HG03025 (cell line): ENCODE measurements around the gene FAM171A2.

ENCODE experiments used
- ATAC-seq: cut with Tn5 transposase; IDR thresholded peaks from one replicate; pipeline ENCODE4 v1.9.1; 2021; ENCODE audit warnings: mild to moderate bottlenecking, moderate library complexity; ENCODE audit not compliant: unreplicated experiment, low FRiP score

The FAM171A2 gene

DNA sequence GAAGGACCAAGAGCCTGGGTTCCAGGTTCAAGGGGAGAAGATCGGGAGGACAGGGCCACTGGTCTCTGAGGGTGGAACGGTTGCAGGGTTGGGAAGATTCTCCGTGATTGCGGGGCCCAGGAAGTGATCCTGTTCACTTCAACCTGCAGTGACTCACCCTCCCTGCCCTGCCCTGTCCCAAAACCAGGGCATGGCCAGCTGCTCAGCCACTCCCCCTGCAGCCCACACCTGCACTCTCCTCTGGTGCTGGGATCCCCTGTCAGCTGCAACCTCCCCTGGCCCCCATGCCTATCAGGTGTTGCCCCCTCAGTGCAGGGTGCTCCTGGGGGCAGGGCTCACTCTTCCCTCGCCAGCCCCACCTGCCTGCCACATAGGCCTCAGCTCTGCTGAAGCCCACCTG is 54.2 kb downstream of the FAM171A2 start:
- no peak for ATAC-seq

- no peak for ATAC-seq
These were observed 54.8 kb downstream of the FAM171A2 start for GRCh38 chr17:44308865-44309264.

- ATAC-seq, result no peak
These were observed 55.3 kb downstream of the FAM171A2 start, which contains the start of gene RUNDC3A for GRCh38 chr17:44308320-44308818. Gene RUNDC3A (plus strand): TSS chr17:44308601. CDS start chr17:44308833, 232 bp downstream.

- ATAC-seq, result no peak
These were observed 56.1 kb downstream of the FAM171A2 start for GRCh38 chr17:44307387-44308186.

- ATAC-seq, result no peak
These were observed 59.0 kb downstream of the FAM171A2 start for GRCh38 chr17:44304651-44305050.
